SK-N-SH (cell line): ENCODE results near the gene RCAN2.

ENCODE experiments used
- YY1 ChIP-seq: IDR thresholded peaks from 2 replicates; pipeline ENCODE4 v1.4.0; 2012; ENCODE audit warnings: low read depth, mild to moderate bottlenecking
- TF ChIP-seq, protein P1 (sequence below): fragments of 200-600 bp; sonication (generic); IDR thresholded peaks from 2 replicates; pipeline ENCODE4 v1.6.1; 2017; ENCODE audit warnings: antibody characterized with exemption, mild to moderate bottlenecking, moderate library complexity

DNA sequence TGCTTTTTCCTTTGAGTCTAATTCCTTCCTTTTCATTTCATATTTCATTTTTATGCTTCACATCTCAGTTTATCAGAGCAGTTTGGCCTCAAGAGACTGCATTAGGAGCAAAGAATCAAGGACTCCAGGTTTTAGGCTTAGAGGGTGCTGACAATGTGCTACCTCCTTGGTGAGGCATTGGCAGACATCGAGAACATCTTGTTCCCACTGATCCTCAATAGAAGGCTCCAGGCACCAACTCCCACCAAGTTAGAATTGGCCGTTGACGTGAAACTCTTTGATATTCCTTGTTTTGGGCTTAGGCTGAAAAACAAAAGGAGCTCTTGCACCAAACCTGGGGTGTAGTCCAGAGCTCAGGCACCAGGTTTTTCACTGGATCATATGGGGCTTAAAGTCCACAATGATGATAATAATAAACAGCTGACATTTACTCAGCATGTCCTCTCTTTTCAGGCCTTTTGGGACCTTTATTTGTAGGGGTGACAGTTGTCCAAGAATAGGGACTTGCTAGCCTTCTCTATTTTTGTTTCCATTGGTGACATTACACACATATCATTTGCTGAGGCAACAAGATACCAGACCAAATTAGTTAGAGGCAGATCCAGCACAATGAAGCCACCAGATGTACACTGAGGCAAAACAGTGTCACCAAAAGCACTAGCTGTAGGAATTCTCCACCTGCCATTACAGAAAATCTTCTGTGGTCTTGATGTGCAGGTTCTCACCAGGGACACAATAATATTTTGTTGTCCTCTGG, 239.5 kb downstream of the RCAN2 start:
- TF ChIP-seq, protein P1, sequence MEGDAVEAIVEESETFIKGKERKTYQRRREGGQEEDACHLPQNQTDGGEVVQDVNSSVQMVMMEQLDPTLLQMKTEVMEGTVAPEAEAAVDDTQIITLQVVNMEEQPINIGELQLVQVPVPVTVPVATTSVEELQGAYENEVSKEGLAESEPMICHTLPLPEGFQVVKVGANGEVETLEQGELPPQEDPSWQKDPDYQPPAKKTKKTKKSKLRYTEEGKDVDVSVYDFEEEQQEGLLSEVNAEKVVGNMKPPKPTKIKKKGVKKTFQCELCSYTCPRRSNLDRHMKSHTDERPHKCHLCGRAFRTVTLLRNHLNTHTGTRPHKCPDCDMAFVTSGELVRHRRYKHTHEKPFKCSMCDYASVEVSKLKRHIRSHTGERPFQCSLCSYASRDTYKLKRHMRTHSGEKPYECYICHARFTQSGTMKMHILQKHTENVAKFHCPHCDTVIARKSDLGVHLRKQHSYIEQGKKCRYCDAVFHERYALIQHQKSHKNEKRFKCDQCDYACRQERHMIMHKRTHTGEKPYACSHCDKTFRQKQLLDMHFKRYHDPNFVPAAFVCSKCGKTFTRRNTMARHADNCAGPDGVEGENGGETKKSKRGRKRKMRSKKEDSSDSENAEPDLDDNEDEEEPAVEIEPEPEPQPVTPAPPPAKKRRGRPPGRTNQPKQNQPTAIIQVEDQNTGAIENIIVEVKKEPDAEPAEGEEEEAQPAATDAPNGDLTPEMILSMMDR = no peak
- no peak for TF ChIP-seq YY1
